Mammary epithelial cell (primary cell): ENCODE results near the gene HPCAL1.

Source experiments
- EZH2 ChIP-seq: IDR thresholded peaks from 2 replicates; pipeline ENCODE4 v1.6.1; 2012; ENCODE audit warnings: low read length, inconsistent platforms, borderline replicate concordance
- TF ChIP-seq, protein P1 (sequence below), 2 donors: IDR thresholded peaks in 1 of 2; conservative IDR thresholded peaks in 1 of 2; 2 replicates each; pipeline ENCODE4 v1.5.1; 2011 to 2012; ENCODE audit warnings: inconsistent platforms in 2 of 2, low read length in 2 of 2, mild to moderate bottlenecking in 2 of 2, control low read depth in 1 of 2, low read depth in 1 of 2; ENCODE audit not compliant: insufficient read depth in 1 of 2; ENCODE audit errors: extremely low read depth in 1 of 2

GRCh38 chr2:10320575-10320931 lies 17.8 kb downstream of the HPCAL1 start:
- TF ChIP-seq, protein P1, sequence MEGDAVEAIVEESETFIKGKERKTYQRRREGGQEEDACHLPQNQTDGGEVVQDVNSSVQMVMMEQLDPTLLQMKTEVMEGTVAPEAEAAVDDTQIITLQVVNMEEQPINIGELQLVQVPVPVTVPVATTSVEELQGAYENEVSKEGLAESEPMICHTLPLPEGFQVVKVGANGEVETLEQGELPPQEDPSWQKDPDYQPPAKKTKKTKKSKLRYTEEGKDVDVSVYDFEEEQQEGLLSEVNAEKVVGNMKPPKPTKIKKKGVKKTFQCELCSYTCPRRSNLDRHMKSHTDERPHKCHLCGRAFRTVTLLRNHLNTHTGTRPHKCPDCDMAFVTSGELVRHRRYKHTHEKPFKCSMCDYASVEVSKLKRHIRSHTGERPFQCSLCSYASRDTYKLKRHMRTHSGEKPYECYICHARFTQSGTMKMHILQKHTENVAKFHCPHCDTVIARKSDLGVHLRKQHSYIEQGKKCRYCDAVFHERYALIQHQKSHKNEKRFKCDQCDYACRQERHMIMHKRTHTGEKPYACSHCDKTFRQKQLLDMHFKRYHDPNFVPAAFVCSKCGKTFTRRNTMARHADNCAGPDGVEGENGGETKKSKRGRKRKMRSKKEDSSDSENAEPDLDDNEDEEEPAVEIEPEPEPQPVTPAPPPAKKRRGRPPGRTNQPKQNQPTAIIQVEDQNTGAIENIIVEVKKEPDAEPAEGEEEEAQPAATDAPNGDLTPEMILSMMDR (conservative IDR thresholded peaks at IDR 0.05 in 1 of 2, IDR thresholded peaks at IDR 0.05 in 1 of 2; ENCODE audit: extremely low read depth in 1 of 2, insufficient read depth in 1 of 2, low read depth in 1 of 2, low read length in 2 of 2): no peak
- TF ChIP-seq EZH2: no peak
